Activated gamma-delta T cell (primary cell): ENCODE measurements around the gene HEBP2.

ENCODE experiments used
- DNase-seq: peaks from one replicate; lab custom pipeline; 2025; lab: John Stamatoyannopoulos, UW

HEBP2 gene

DNA sequence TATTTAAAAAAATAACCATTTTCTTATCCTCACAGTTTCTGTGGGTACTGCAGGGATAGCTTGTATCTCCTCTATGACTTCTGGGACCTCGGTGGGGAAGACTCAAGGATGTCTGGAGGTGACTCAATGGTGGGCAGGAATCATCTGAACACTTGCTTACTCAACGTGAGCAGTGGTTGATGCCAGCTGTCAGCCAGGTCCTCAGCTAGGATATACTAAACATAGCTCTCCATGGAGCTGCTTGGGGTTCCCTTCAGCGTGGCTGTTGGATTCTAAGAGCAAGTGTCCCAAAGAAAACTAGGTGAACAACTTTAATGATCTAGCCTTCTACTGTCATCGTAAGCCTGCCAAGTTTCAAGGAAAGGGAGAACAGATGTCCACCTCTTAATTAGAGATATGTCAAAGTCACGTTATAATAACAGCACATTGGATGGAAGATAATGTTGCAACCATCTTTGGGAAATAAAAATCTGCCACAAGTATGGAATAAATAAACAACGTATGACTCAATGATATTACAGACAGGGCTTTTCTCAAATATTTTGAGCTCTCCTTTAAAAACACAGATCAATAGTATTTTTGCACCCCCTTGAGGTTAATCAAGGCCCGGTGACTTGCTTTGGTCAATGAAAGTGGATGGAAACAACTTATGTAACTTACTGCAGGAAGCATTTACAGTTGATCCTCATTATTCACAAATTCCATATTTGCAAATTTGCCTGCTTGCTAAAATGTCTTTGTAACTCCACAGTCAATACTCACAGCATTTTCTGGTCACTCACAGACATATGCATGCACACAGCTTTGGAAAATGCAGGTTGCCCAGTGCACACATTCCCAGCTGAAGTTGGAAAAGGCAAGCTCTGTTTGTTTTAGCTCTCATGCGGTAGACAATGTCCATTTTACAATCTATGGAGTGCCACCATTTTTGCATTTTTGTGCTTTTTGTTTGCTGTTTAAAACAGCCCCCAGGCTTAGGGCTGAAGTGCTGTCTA lies 6.6 kb upstream of the HEBP2 start:
- no peak for DNase-seq

DNA sequence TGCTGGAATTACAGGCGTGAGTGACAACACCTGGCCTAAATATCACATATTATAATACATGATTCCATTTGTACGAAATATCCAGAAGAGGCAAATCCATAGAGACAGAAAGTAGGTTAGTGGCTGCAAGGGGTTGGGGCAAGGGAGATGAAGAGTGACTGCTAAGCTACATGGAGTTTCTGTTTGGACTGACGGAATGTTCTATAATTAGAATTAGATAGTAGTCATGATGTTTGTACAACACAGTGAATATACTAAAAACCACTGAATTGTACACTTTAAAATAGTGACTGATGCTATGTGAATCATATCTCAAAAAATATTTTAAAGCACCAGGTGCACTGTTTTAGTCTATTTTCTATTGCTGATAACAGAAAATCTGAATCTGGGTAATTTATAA lies 3.7 kb upstream of the HEBP2 start:
- no peak for DNase-seq

DNA sequence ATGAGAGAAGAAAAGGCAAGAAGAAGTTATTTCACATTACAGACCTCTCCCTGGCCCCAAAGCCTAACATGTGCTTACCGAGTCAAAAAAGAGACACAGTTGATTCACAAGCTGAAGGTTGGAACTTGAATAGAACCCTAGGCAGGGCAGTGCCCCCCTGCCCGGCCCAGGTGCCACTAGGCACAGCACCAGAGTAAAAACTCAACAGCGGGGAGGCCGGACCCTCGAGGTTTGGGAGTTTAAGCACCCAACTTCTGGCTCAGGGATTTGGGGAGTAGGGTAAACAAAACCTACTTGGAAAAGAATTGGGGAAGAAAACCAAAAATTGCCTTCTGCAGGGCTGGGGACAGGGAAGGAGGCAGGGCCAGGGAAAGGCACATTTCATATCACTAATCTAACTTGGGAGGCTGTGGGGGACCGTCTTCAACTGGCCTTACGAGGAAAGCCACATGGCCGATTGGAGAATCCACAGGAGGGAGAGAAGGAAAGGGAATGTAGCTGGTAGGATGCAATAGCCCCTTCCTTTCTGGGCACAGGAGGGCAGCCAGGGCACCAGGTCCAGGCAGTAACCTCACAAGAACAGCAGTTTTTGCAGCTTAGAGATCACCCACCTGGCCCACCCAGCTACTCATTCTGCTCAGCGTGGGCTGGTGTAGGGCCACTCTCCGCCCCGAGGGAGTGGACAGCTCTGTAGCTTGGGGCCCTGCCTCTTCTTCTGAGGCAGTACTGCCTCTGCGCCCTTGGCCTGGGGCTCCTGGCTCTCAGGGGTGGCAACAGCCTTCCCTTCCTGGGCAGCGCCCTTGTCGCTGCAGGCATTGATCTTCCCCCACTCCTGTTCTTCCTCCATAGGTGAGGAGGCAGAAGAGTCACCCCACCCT lies 1.8 kb upstream of the HEBP2 start:
- no peak for DNase-seq

GRCh38 chr6:138402838-138403187 lies 1.2 kb upstream of the HEBP2 start:
- no peak for DNase-seq

- peak; percentile 21 for DNase-seq
These were observed 661 bp upstream of the HEBP2 start for GRCh38 chr6:138403324-138403800.

DNA sequence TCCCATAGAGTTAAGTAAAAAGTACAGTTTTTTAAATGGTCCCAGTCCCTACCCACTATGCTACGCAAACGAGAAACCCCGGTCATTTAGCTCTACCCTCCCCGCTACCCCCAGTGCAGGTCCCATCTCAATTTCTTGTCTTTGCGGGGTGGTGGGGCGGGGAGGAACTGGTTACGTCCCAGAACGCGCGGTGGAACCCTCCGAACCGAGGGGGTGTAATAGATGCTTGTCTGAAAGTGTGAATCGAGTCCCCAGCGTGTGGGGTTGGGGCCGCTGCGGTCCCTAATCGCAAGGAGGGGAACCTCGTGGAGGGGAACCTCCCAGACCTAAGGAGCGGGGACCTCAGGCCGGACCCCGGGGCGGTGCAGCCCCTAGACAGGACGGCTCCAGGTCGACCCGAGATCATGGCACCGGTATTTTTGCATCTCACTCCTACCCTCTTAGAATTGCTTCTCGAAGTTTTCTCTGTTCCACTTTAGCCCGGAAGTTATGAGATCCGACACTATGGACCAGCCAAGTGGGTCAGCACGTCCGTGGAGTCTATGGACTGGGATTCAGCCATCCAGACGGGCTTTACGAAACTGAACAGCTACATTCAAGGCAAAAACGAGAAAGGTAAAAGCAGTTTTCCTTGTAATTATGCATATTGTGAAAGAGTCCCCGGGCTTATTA lies 779 bp downstream of the HEBP2 start:
- DNase-seq = no peak

GRCh38 chr6:138405816-138406413 lies 1.9 kb downstream of the HEBP2 start:
- no peak for DNase-seq

DNA sequence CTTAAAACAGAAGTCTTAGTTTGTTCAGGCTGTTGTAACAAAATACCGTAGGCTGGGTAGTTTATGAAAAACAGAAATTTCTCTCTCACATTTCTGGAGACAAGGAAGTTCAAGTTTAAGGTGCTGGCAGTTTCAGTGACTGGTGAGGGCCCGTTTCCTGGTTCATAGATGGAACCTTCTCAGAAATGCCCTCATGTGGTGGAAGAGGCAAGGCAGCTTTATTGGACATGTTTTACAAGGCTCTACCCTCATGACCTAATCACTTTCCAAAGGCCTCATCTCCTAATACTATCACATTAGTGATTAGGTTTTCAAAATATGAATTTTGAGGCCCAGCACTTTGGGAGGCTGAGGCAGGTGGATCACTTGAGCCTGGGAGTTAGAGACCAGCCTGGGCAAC lies 2.4 kb downstream of the HEBP2 start:
- DNase-seq = no peak

DNA sequence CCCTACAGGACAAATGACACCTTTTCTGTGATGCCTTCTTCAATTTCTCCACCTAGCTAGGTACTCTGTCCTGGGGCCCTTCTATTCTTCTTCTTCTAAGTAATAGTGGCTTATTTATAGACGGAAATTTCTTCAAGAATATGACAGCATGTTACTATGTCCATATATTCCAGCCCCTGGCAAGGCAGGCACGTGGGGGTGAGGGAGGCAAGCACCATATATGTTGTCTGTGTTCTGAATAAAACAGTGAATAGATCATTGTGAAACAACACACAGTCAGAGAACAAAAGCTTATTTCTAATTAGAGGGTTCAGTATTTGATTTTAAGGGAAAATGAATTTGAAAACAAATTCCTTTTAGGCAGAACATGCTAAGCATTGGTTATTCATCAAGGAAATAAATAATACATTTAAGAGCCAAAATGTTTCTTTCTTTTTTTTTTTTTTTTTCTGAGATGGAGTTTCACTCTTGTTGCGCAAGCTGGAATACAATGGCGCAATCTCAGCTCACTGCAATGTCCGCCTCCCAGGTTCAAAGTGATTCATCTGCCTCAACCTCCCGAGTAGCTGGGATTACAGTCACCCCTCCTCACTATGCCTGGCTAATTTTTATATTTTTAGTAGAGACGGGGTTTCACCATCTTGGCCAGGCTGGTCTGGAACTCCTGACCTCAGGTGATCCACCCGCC lies 6.2 kb downstream of the HEBP2 start:
- DNase-seq = no peak

DNA sequence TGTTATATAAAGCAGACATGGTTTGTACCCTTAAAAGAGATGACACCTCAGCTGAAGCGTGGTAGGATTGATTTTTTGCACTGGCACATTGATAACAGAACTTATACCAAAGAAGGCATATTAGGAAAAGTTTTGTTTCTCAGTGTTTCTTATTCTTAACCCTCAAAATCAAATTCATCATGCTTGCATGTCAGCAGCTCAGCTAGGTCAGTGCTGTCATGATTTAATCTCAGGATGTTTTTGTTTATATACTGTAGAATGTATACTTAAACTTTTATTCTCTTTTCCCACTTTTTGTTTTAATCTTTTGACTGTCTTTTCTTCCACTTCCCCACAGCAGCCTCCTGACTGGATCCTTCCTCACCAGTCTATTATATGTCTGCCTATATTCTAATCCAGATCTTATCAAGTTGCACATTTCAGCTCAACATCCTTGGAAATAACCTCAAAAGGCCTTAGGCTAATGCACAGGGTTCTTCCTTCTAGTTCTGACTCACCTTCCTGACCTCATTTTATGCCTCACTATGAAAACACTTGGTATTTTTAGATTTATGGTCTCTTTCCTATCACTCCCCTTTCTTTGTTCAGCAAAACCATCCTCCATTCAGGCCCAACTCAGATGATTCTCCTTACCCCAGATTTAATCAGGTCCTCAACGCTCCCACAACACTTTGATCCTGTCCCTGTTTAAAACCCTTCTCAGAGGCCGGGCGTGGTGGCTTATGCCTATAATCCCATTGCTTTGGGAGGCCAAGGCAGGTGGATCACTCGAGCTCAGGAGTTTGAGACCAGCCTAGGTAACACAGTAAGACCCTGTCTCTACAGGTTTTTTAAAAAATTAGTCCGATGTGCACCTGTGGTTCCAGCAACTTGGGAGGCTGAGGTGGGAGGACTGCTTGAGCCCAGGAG lies 7.2 kb downstream of the HEBP2 start:
- no peak for DNase-seq

GRCh38 chr6:138415125-138415524 lies 11.1 kb downstream of the HEBP2 start:
- DNase-seq = no peak

DNA sequence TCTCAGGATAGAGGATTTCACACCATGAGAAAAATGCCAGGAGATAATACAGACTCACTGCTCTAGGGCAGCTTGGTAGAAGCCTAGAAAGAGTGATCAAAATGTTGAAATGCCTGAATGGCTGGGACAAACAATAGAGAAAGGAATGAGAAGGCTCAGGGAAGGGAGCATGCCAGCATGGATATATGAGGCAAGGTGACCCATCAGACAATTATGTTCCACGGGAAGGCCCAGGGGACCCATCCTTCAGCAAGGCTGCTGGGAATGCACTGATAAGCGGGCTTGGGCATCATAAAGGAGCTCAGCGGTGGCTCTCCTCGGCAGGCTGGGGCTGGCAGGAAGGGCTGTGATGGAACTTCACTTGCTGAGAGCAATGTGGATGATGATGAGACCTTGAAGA lies 12.2 kb downstream of the HEBP2 start:
- no peak for DNase-seq

DNA sequence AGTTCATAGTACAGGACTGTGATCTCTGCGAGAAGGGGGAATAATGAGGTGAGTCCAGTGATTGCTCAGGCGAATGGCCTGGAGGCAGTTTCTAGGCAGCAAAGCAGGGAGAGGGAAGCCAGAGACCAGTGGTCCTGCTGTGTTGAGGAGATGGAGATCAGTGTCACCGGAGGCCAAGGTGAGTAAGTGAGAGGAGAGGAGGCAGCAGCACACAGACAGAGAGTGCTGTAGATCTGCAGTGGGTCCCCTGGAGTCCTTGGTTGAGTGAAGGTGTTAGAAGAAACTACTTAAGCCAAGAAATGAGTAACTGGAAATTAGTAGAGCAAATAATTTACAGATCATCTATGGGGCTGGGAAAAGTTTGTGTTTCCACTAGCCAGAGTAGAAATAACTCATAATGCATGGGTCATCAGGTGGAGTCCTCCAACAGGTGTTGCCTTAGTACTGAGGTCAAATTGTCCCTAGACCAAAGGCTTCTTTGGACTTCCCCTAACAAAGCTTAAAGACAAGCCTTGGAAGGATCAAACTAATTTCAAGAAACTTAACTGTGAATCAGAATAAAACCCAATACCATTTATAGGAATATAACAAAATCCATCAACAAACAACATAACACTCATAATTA lies 13.6 kb downstream of the HEBP2 start:
- DNase-seq = no peak

GRCh38 chr6:138418118-138418742 lies 14.2 kb downstream of the HEBP2 start:
- no peak for DNase-seq

GRCh38 chr6:138419766-138420165 lies 15.7 kb downstream of the HEBP2 start:
- no peak for DNase-seq

DNA sequence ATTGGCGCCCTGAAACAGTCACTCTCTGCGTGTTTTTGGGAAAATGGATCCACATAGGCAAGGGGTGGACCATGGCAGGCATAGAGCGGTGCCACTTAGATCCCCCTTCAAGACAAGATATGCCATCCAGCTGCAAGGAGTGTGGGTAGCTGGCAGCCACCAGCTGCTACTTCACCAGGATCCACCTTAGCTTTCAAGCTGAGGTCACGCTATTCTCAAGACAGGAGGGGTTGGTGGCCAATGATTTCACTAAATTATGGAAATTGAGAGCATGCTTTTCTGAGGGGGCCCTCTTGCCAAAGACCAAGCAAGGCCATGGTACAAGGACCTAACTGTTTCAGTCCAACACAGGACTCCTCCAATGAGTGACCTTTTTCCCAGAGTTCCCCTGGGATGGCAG lies 16.3 kb downstream of the HEBP2 start:
- DNase-seq = no peak

DNA sequence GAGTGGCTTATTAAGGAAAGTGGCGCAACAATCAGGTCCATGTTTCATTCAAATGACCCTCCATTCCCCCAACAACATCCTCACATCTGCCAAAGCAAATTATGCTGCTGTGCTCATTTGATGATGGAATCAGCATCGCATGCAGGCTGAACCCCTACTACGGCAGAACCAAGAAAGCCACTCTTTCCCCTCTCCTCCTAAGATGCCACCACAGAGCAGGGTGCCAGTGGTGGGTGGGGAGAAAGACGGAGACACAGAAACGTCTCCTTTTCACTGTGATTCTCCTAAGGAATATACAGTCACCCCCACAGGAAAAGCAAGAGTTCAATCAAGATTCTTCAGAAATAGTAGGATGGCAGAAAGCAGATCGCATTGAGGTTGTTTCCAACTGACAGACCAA lies 17.1 kb downstream of the HEBP2 start:
- DNase-seq = no peak

- DNase-seq = no peak
These were observed 17.6 kb downstream of the HEBP2 start for GRCh38 chr6:138421608-138422007.

DNA sequence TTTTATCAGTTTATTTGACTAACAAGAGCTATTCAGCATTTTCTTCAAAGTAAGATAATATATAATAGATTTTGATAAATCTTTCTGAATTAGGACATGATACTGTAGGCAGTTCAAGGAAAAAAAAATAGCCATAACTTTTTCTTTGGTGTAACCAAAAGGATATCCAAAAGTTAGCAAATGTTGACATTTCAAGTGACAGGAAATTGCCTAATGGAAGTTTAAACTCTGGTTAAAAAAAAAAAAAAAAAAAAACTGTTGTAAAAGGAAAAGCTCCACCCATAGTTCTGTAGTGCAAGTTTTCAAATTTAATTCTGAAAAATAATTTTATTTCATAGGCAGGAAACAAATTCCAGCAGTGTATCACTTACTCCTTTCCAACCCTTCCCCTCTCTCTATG lies 18.8 kb downstream of the HEBP2 start:
- DNase-seq = no peak
